ENCODE measurements around the gene ATP6V1C2.

ATP6V1C2 gene

GRCh38 chr2:10738192-10738591 is 16.8 kb downstream of the ATP6V1C2 start:
- CTCF ChIA-PET, result no interaction called here
- TF ChIP-seq TARDBP (IDR thresholded peaks at IDR 0.05) (no peak), FOXA1 (IDR thresholded peaks at IDR 0.05) (no peak), LEF1 (IDR thresholded peaks at IDR 0.05; ENCODE audit: borderline replicate concordance) (no peak), ELF4 (IDR thresholded peaks at IDR 0.05) (no peak), L3MBTL2 (conservative IDR thresholded peaks at IDR 0.05) (no peak), BHLHE40 (IDR thresholded peaks at IDR 0.05; ENCODE audit: borderline replicate concordance) (no peak)

GRCh38 chr2:10740226-10740625 is 18.8 kb downstream of the ATP6V1C2 start:
- ChIA-PET POLR2A (no interaction called here), CTCF (interaction anchor here (0.6 kb wide), 1 partner anchor 10 kb away, joined by 4 read pairs; no protein-coding TSS in a partner anchor)
- TF ChIP-seq PKNOX1 (IDR thresholded peaks at IDR 0.05) (no peak), FOXA1 (IDR thresholded peaks at IDR 0.05) (no peak), ARNT (IDR thresholded peaks at IDR 0.05) (no peak), NFRKB (IDR thresholded peaks at IDR 0.05) (no peak), LEF1 (IDR thresholded peaks at IDR 0.05; ENCODE audit: borderline replicate concordance) (no peak), ZNF384 (IDR thresholded peaks at IDR 0.05) (no peak), FOXK2 (IDR thresholded peaks at IDR 0.05) (no peak), L3MBTL2 (conservative IDR thresholded peaks at IDR 0.05) (no peak), TARDBP (IDR thresholded peaks at IDR 0.05) (no peak), HDGF (IDR thresholded peaks at IDR 0.05; ENCODE audit: borderline replicate concordance) (no peak), ELF4 (IDR thresholded peaks at IDR 0.05) (no peak), SP1 (IDR thresholded peaks at IDR 0.05) (no peak), BHLHE40 (IDR thresholded peaks at IDR 0.05; ENCODE audit: borderline replicate concordance) (no peak)
- no peak for DNase-seq (ENCODE audit: extremely low spot score)

More at GRCh38 chr2:10738192-10738591, 16.8 kb downstream of the ATP6V1C2 start:
- POLR2A ChIA-PET, result no interaction called here
- DNase-seq (ENCODE audit: extremely low spot score), result no peak

- no peak for DNase-seq (ENCODE audit: extremely low spot score)
- CTCF ChIA-PET, result no interaction called here
- POLR2A ChIA-PET, result interaction anchor here (0.7 kb wide), 1 partner anchor 71 kb away, joined by 3 read pairs; the partner anchor contains the start of gene PDIA6
- TF ChIP-seq NFRKB (IDR thresholded peaks at IDR 0.05) (no peak), SUZ12 (IDR thresholded peaks at IDR 0.05) (no peak)
Observed at GRCh38 chr2:10741139-10741538, 19.7 kb downstream of the ATP6V1C2 start.

GRCh38 chr2:10742666-10743065 is 21.2 kb downstream of the ATP6V1C2 start:
- TF ChIP-seq FOXA1 (IDR thresholded peaks at IDR 0.05) (no peak), LEF1 (IDR thresholded peaks at IDR 0.05; ENCODE audit: borderline replicate concordance) (no peak), TARDBP (IDR thresholded peaks at IDR 0.05) (no peak), ZNF384 (IDR thresholded peaks at IDR 0.05) (no peak), L3MBTL2 (conservative IDR thresholded peaks at IDR 0.05) (no peak), FOXK2 (IDR thresholded peaks at IDR 0.05) (no peak), SP1 (IDR thresholded peaks at IDR 0.05) (no peak), ELF4 (IDR thresholded peaks at IDR 0.05) (no peak), BHLHE40 (IDR thresholded peaks at IDR 0.05; ENCODE audit: borderline replicate concordance) (no peak), ARNT (IDR thresholded peaks at IDR 0.05) (no peak), SUZ12 (IDR thresholded peaks at IDR 0.05) (no peak), FOXM1 (IDR thresholded peaks at IDR 0.05; ENCODE audit: borderline replicate concordance) (no peak), PKNOX1 (IDR thresholded peaks at IDR 0.05) (no peak), HDGF (IDR thresholded peaks at IDR 0.05; ENCODE audit: borderline replicate concordance) (no peak), CTBP1 (IDR thresholded peaks at IDR 0.05; ENCODE audit: borderline replicate concordance) (no peak), NFRKB (IDR thresholded peaks at IDR 0.05) (no peak)
- no peak for DNase-seq (ENCODE audit: extremely low spot score)

GRCh38 chr2:10750610-10751009 is 29.2 kb downstream of the ATP6V1C2 start:
- POLR2A ChIA-PET, result no interaction called here
- CTCF ChIA-PET, result no interaction called here

More at GRCh38 chr2:10742666-10743065, 21.2 kb downstream of the ATP6V1C2 start:
- CTCF ChIA-PET, result no interaction called here
- POLR2A ChIA-PET, result no interaction called here

DNA sequence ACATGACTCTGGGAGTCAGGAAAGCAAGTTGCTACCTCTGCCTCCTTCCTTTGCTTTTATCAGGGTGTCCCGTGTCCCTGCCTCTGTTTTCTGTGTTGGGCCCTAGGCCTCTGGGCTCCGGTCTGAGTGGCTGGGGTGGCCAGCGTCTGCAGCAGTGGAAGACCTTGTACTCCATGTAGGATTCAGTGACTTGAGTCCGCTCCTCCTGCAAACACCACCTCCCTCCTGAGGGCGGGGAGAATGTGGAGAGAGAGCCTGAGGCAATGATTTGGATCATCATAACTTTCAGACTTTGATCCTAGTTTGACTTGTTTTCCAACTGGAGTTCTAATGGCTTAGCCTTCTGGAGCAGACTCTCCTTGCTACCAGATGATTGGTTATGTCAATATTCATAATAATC is 30.8 kb downstream of the ATP6V1C2 start:
- ChIA-PET CTCF (no interaction called here), POLR2A (no interaction called here)
- TF ChIP-seq ELF4 (IDR thresholded peaks at IDR 0.05) (no peak), ZNF384 (IDR thresholded peaks at IDR 0.05) (no peak), LEF1 (IDR thresholded peaks at IDR 0.05; ENCODE audit: borderline replicate concordance) (no peak), BHLHE40 (IDR thresholded peaks at IDR 0.05; ENCODE audit: borderline replicate concordance) (no peak), SUZ12 (IDR thresholded peaks at IDR 0.05) (no peak), TARDBP (IDR thresholded peaks at IDR 0.05) (no peak), CTBP1 (IDR thresholded peaks at IDR 0.05; ENCODE audit: borderline replicate concordance) (no peak), FOXK2 (IDR thresholded peaks at IDR 0.05) (no peak), ARNT (IDR thresholded peaks at IDR 0.05) (no peak), L3MBTL2 (conservative IDR thresholded peaks at IDR 0.05) (no peak), FOXM1 (IDR thresholded peaks at IDR 0.05; ENCODE audit: borderline replicate concordance) (no peak), FOXA1 (IDR thresholded peaks at IDR 0.05) (no peak), NFRKB (IDR thresholded peaks at IDR 0.05) (no peak), PKNOX1 (IDR thresholded peaks at IDR 0.05) (no peak)
- no peak for DNase-seq (ENCODE audit: extremely low spot score)

More at GRCh38 chr2:10750610-10751009, 29.2 kb downstream of the ATP6V1C2 start:
- TF ChIP-seq NFRKB (IDR thresholded peaks at IDR 0.05) (no peak), ELF4 (IDR thresholded peaks at IDR 0.05) (no peak), PKNOX1 (IDR thresholded peaks at IDR 0.05) (no peak), SUZ12 (IDR thresholded peaks at IDR 0.05) (no peak), HDGF (IDR thresholded peaks at IDR 0.05; ENCODE audit: borderline replicate concordance) (no peak), L3MBTL2 (conservative IDR thresholded peaks at IDR 0.05) (no peak), ARNT (IDR thresholded peaks at IDR 0.05) (no peak), BHLHE40 (IDR thresholded peaks at IDR 0.05; ENCODE audit: borderline replicate concordance) (no peak), LEF1 (IDR thresholded peaks at IDR 0.05; ENCODE audit: borderline replicate concordance) (no peak), FOXM1 (IDR thresholded peaks at IDR 0.05; ENCODE audit: borderline replicate concordance) (no peak), FOXA1 (IDR thresholded peaks at IDR 0.05) (no peak)
- no peak for DNase-seq (ENCODE audit: extremely low spot score)
